Aorta (tissue), 5 donors: Measurements from ENCODE around the gene BRIX1. TPM values are rescaled to one million over a fixed set of nuclear protein-coding genes. Genes with fewer than 3 reads are reported as not detected.
"Not testable (repeated sequence)": the region's sequence is repeated elsewhere in the genome, so short reads cannot be mapped to it uniquely, and the experiment has no call there.

Source experiments
- ATAC-seq: fragments of 200-7000 bp; cut with Tn5 transposase; one replicate; pipeline ENCODE4 v1.9.1; 2022; ENCODE audit warnings: moderate library complexity; ENCODE audit not compliant: low FRiP score
- DNase-seq, 2 donors: peaks; one replicate each; pipeline ENCODE4 v3.0.0-alpha.2; 2020
- H3K27ac ChIP-seq, 2 donors: one replicate each; pipeline ENCODE4 v1.5.1; 2013; ENCODE audit warnings: low read length in 2 of 2, mild to moderate bottlenecking in 2 of 2, moderate library complexity in 2 of 2, control low read depth in 1 of 2, inconsistent platforms in 1 of 2, low read depth in 1 of 2
- H3K27me3 ChIP-seq, 2 donors: one replicate each; pipeline ENCODE4 v1.6.1; 2013; ENCODE audit warnings: control low read depth in 1 of 2, low read length in 1 of 2, mild to moderate bottlenecking in 1 of 2, moderate library complexity in 1 of 2; ENCODE audit not compliant: insufficient read depth in 2 of 2, control insufficient read depth in 1 of 2
- H3K36me3 ChIP-seq, 2 donors: one replicate each; pipeline ENCODE4 v1.6.1; 2013; ENCODE audit warnings: control low read depth in 1 of 2, low read length in 1 of 2, mild to moderate bottlenecking in 1 of 2; ENCODE audit not compliant: insufficient read depth in 2 of 2, control insufficient read depth in 1 of 2
- H3K4me1 ChIP-seq, 2 donors: one replicate each; pipeline ENCODE4 v1.6.1; 2013; ENCODE audit warnings: low read length in 2 of 2, control low read depth in 1 of 2, mild to moderate bottlenecking in 1 of 2, moderate library complexity in 1 of 2; ENCODE audit not compliant: insufficient read depth in 2 of 2, control insufficient read depth in 1 of 2
- H3K4me3 ChIP-seq, 2 donors: one replicate each; pipeline ENCODE4 v1.5.1; 2013; ENCODE audit warnings: low read length in 2 of 2, control low read depth in 1 of 2, mild to moderate bottlenecking in 1 of 2
- H3K9me3 ChIP-seq: one replicate; pipeline ENCODE4 v1.6.1; 2013; ENCODE audit warnings: mild to moderate bottlenecking, low read length; ENCODE audit not compliant: control insufficient read depth
- WGBS, 2 donors: extraction: QIAGEN DNeasy Blood & Tissue Kit; methylation state at CpG; one replicate each; pipeline ENCODE4 v1.1.7; 2013; 5-methylcytosine and 5-hydroxymethylcytosine counted together
- intact Hi-C, 2 donors: fragments of 100-400 bp; cut with DNase I; formaldehyde crosslinking; loops; one replicate each; pipeline versions ENCODE4 v1.14.2 to v1.15.0; 2022
- polyA plus RNA-seq, 2 donors: library from polyadenylated mRNA; stranded (reverse); fragments of 200-250 nt; gene quantifications; one replicate each; pipeline ENCODE4 v1.2.3, GENCODE V29; 2013
- total RNA-seq, 2 donors: library from RNA; stranded (reverse); fragmentation: NEBNext Ultra II Directional; extraction: Animal tissue kit (Norgen Biotek cat#: 25700); gene quantifications; one replicate each; pipeline ENCODE4 v1.2.1, GENCODE V29; 2021
- donor health status: healthy with polysubstance abuse.
- donor health status: Bipolar disorder and iron deficiency.
- donor health status: DM: no; HTN: no; CAD: no.
- donor health status: DM: no; HTN: no; CAD: no.
- donor health status: DM: yes; HTN: yes; CAD: no.

BRIX1 gene
- total and polyA plus RNA-seq, 4 donors: 12.4 to 19.0 (median 15.8) TPM

DNA sequence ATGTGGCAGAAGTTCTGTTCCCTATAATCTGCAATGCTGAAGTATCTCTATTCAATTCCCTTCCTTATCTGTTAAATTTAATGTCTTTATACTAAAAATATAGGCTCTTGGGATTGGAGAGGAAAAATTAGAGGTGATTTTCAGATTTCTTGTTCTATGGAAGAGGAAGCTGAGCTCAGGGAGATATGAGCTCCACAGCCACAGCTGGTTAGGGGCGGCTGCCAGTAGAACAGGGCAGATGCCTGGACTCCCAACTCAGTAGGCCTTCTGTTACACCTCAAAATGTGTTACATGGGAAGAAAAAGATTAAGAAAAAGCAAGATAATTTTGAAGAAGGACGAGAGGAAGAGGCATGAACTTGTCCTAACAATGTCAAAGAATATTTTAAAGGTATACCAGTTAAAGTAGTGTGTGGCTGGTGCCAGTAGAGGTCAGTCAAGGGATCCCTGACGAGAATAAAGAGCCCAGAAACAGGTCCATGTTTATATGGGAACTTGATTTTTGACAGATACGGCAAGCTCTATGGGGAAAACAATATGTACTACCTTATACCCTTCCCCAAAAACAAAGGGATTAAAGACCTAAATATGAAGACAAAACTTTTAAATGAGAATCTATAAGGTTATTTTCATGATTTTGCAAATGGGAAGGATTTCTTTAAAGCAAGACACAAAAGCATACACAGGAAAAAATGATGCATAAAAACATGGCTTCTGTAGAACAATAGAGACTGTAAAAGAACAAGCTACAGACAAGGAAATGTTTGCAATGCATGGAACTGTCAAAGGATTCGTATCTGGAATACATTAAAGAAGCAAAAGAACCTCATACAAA is 42.6 kb downstream of the BRIX1 start:
- intact Hi-C loops: no loop called here
- Histone ChIP-seq H3K36me3 (no peaks in the 10 kb centered on the region), H3K27me3 (no peaks in the 10 kb centered on the region)

DNA sequence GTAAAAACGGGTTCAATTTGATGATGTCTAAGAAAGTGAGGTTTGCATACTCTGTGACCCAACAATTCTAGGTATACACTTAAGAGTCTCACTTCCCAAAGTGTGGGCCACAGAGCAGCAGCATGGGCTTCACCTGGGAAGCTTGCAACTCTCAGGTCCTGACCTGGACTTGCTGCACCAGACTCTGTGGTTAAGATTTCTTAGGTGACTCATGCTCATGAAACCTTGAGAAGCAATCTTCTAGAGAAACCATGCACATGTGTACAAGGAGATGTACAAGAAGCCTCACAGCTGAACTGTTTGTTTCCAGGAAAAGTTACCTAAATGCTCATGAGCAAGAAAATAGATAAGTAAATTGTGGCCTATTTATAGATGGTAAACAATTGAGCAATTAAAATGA is 43.8 kb downstream of the BRIX1 start:
- no peak overlapping the region for H3K27ac ChIP-seq
- H3K4me3 ChIP-seq: no peak overlapping the region
- no peaks in the 10 kb centered on the region for H3K36me3 ChIP-seq
- WGBS, 2 donors: 88 to 93% methylated on average over 1 of the region's 1 CpG
- no peaks in the 10 kb centered on the region for H3K27me3 ChIP-seq
- H3K9me3 ChIP-seq: no peaks in the 10 kb centered on the region
- DNase-seq (no peak), ATAC-seq (no peak)
- intact Hi-C loops: no loop called here
- H3K4me1 ChIP-seq: no peaks in the 10 kb centered on the region

More for the DNA sequence above, 42.6 kb downstream of the BRIX1 start:
- Histone ChIP-seq H3K9me3 (no peaks in the 10 kb centered on the region), H3K27ac (no peak overlapping the region), H3K4me3 (no peak overlapping the region), H3K4me1 (no peaks in the 10 kb centered on the region)
- ATAC-seq (peak; percentile 56), DNase-seq (no peak)
- 39 to 43% methylated on average over 5 of the region's 5 CpGs for WGBS, 2 donors

DNA sequence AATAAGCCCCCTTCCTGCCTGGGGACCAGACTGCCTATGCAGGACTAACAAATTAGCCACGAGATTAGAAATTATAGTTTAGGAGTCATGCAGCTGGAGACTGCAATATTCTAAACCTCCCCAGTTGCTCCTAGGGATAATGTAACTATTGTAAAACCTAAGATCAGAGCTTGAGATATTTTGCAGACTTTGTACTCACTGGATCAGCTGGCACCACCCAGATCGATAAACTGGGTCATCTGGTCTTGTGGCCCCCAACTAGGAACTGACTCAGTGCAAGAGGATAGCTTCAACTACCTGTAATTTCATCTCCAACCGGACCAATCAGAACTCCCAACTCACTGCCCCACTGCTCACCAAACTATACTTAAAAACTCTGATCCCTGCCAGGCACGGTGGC is 52.0 kb downstream of the BRIX1 start:
- H3K4me3 ChIP-seq: no peak overlapping the region
- no peaks in the 10 kb centered on the region for H3K36me3 ChIP-seq
- H3K27ac ChIP-seq: no peak overlapping the region
- no peak for ATAC-seq
- H3K9me3 ChIP-seq: no peaks in the 10 kb centered on the region
- H3K27me3 ChIP-seq: no peaks in the 10 kb centered on the region
- no peaks in the 10 kb centered on the region for H3K4me1 ChIP-seq
- intact Hi-C loops: no loop called here
- 91 to 97% methylated on average over 4 of the region's 4 CpGs for WGBS, 2 donors
- DNase-seq: no peak

DNA sequence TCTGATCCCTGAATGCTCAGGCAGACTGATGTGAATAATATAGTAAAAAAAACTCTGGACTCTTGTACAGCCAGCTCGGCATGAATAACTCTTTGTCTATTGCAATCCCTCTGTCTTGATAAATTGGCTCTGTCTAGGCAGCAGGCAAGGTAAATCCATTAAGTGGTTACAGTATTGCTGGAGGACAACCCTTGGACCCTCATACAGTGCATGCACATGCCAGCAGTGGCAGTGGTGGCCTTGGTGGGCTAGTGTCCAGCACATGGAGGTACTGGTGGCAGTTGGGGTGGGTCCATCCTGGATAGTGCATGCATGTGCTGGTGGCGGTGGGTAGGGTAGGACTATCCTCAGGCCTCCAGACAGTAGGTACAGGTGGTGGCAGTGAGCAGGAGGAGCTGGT is 52.7 kb downstream of the BRIX1 start:
- H3K9me3 ChIP-seq: peaks cover 1% of the 10 kb centered on the region
- no peaks in the 10 kb centered on the region for H3K4me1 ChIP-seq
- no peak for ATAC-seq
- H3K4me3 ChIP-seq: no peak overlapping the region
- DNase-seq: no peak
- WGBS, 2 donors: 87 to 97% methylated on average over 2 of the region's 2 CpGs
- no peak overlapping the region for H3K27ac ChIP-seq
- no peaks in the 10 kb centered on the region for H3K36me3 ChIP-seq
- intact Hi-C loops: no loop called here
- no peaks in the 10 kb centered on the region for H3K27me3 ChIP-seq

DNA sequence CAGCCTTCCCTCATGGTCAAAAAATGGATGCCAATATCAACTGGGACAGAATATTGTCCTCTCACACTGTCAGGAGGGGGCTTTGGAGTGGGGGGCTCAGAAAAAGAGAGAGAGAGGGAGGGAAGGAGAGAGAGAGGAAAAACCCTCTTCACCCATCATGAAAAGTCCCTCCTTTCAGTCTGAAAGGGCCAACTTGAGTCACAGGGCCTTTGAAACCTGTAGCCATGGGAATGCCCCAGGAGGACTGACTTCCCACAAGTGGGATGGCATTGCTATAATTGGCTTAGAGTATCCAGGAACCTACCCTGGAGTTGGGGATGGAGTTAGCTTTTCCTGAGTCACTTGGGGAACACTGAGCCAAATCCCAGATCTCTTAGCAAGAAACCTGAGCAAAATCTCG is 55.0 kb downstream of the BRIX1 start:
- ATAC-seq: no peak
- no peaks in the 10 kb centered on the region for H3K4me1 ChIP-seq

DNA sequence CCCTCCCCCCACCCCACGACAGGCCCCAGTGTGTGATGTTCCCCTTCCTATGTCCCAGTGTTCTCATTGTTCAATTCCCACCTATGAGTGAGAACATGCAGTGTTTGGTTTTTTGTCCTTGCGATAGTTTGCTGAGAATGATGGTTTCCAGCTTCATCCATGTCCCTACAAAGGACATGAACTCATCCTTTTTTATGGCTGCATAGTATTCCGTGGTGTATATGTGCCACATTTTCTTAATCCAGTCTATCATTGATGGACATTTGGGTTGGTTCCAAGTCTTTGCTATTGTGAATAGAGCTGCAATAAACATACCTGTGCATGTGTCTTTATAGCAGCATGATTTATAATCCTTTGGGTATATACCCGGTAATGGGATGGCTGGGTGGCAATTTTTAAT is 56.1 kb downstream of the BRIX1 start:
- H3K4me1 ChIP-seq, intact Hi-C loops, H3K4me3 ChIP-seq, ATAC-seq, H3K27me3 ChIP-seq, DNase-seq, H3K36me3 ChIP-seq, H3K27ac ChIP-seq, H3K9me3 ChIP-seq: not testable (repeated sequence)
- 87 to 93% methylated on average over 3 of the region's 4 CpGs for WGBS, 2 donors

More for the DNA sequence above, 55.0 kb downstream of the BRIX1 start:
- Histone ChIP-seq H3K36me3 (no peaks in the 10 kb centered on the region), H3K27ac (no peak overlapping the region), H3K9me3 (peaks cover 1% of the 10 kb centered on the region), H3K27me3 (no peaks in the 10 kb centered on the region), H3K4me3 (no peak overlapping the region)
- WGBS, 2 donors: 80 to 92% methylated on average over 1 of the region's 1 CpG
- intact Hi-C loops: no loop called here
- no peak for DNase-seq

Other genes starting within 250 kb of the BRIX1 start
- under 1 TPM; 0.62 to 0.72 TPM for gene TTC23L, start 76.5 kb upstream of the BRIX1 start, total RNA-seq
- 1 to 10 TPM in 1 of 2 donors, not detected in 1; 6.1 TPM for gene TTC23L, start 76.5 kb upstream of the BRIX1 start, polyA plus RNA-seq
- gene RAD1, start 207 bp upstream of the BRIX1 start, total RNA-seq: 10 to 100 TPM; 17.9 to 19.3 TPM
- 10 to 100 TPM; 19.3 to 21.2 TPM for gene RAD1, start 207 bp upstream of the BRIX1 start, polyA plus RNA-seq
- 10 to 100 TPM; 40.4 to 50.9 TPM for gene DNAJC21, start 13.8 kb downstream of the BRIX1 start, total RNA-seq
- gene DNAJC21, start 13.8 kb downstream of the BRIX1 start, polyA plus RNA-seq: 10 to 100 TPM; 26.9 to 49.2 TPM
- not detected for gene AGXT2, start 132.2 kb downstream of the BRIX1 start, total RNA-seq
- gene AGXT2, start 132.2 kb downstream of the BRIX1 start, polyA plus RNA-seq: not detected